NCI-H1048 (cell line): ENCODE data around the gene PLPP7.

ENCODE experiments used
- DNase-seq: peaks from one replicate; lab custom pipeline; 2025; lab: John Stamatoyannopoulos, UW

The PLPP7 gene

DNA sequence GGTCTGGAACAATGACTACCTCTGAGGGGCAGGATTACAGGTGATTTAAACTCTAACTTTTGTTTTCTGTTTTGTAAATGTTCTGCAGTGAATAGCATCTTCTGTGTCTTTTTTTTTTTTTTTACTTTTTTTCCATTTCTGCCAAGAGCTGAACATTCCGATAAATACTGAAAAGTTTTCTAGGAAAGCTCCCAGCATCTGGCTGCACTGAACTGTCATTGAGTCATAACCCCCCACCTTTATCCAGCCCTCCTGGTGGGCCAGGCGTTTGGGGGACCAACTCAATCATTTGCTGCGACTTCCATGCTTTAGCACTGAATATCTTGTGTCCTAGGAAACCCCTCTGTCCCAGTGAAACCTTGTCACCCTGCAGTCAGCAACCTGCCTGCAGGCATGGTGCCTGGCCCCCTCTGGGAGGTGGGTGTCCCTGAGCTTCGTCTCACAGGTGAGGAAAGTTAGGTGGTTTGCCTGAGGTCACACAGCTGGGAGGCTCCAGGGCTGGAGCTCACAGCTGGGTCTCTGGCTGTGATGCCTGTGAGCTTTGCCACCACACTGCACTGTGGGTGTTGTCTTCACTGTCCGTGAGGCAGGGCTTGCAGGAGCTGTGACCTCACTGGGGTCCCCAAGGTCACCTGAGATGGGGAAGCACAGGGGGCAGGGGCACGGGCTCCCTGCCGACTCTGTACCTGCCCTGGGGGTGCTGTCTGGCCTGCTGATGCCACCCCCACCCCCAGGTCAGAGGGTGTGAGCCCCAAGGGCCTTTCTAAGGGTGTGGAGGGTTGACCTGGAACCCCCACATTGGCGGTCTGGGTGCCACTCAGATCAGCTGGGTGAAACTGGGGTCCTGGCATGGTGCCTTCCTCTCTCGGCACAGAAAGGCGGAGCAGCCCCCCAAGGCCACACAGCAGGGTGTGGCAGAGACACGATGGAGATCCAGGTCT is 14.1 kb downstream of the PLPP7 start:
- DNase-seq: no peak

DNA sequence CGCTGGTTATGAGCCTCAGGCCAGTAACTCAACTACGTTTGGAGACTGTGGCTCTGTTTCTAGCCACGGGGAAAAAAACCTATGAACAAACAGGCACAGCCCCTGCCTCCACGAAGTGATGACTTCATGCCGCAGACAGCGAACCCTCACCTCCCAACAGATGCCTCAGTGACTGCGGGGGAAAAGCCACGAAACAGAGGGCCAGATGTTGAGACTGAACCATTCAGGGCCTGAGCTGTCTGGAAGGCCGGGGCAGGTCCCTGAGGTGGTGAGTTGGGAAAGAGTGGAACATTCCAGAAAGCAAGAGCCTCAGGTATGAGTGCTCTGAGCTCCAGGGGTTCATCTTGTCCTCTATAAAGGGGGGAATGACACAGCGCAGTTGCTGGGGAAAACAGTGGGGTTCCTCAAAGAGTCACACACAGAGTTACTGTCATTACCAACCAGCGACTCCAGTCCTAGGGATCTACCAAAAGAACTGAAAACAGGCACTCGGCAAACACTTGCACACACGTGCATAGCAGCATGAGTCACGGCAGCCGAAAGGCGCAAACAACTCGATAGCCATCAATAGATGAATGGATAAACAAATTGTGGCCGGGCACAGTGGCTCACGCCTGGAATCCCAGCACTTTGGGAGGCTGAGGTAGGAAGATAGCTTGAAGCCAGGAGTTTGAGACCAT is 15.3 kb downstream of the PLPP7 start:
- no peak for DNase-seq

DNA sequence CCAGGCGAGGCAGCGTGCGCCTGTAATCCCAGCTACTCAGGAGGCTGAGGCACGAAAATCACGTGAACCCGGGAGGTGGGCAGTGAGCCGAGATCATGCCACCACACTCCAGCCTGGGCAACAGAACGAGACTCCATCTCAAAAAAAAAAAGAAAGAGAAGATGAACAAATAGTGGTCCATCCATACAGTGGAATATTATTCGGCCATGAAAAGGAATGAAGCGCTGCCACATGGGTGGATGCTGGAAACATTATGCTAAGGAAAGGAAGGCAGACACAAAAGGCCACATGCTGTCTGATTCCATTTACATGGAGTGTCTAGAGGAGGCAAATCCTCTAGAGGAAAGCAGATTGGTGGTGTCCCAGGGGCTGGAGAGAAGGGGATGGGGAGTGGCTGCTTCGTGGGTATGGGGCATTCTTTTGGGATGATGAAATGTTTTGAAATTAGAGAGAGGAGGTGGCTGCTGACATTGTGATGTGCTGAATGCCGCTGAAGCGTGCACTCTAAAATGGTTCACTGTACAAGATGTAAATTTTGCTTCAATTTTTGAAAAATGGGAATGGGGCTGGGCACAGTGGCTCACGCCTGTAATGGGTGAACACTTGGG is 17.0 kb downstream of the PLPP7 start:
- no peak for DNase-seq

GRCh38 chr9:131307974-131308373 is 18.5 kb downstream of the PLPP7 start:
- no peak for DNase-seq

GRCh38 chr9:131308452-131308851 is 18.9 kb downstream of the PLPP7 start:
- DNase-seq: no peak

DNA sequence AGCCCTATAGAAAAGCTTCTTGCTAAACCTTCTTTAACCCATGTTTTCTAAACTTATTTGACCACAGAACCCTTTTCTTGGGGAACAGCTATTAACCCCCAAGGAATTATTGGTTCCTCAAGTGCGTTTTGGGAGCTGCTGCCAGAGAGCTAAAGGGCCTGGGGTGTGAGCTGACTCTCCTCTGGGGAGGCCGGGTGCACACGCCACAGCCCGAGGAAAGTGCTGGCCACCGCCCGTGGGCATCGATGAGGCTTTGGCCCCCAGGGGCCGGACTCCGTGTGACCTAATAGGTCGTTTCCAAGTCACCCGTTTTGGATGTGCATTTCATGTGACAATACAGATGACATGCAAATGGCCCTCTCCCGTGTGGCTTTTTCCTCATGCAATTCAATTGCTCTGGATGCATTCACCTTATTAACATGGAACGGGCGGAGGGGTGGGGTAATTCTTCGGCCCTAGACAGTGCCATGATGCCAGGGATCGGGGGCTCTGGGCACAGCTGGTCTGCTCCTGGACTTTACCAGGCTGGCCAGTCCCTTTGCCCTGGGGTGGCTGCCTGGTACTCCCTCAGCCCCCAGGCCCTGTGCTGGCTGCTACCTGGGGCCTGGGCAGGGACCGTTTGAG is 19.5 kb downstream of the PLPP7 start:
- no peak for DNase-seq

GRCh38 chr9:131309530-131310276 is 20.2 kb downstream of the PLPP7 start:
- no peak for DNase-seq

DNA sequence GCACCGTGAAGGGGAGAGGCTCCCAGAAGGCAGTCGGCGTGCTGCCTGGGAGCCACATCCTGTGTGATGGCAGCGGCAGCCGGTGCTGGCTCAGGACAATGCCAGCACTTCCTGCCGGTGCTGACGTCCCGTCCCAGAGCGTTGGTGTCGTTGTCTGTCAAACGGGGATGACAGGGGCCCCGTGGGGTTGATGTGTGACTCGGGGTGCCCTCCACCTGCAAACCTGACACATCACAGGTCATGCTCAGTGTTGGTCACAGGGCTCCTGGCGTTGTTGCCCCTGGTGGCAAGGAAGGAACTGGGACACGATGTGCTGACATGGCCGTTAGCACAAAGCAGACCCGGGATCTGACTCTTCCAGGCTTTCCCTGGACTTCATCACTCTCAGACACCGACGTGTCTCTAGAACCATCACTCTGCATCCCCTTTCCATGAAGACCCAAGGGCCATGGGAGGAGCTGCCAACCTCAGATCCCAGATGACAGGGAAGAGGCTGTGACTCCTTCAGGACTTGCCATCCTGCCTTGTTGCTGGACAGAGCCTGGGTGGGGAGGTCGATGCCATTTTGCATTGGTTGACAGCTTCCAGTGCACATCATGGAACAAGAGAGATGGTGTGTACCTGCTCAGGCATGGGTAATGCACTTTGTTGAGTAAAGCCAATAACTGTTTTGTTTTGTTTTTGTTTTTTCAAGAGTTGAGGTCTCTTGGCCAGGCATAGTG is 21.5 kb downstream of the PLPP7 start:
- no peak for DNase-seq

DNA sequence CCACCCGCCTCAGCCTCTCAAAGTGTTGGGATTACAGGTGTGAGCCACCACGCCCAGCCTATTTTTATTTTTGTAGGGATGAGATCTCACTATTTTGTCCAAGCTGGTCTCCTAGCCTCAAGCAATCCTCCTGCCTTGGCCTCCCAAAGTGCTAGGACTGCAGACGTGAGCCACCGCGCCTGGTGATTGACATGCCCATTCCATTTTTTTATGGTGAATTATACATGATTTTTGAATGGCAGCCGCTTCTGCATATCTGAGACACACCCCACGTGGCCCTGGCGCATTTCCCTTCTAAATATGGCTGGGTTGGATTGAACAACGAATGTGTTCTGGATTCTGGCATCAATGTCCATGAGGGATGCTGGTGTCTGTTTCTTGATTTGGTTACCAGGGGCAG is 22.7 kb downstream of the PLPP7 start:
- DNase-seq: no peak

GRCh38 chr9:131312822-131313770 is 23.6 kb downstream of the PLPP7 start:
- DNase-seq: no peak

- DNase-seq: no peak
These were observed 28.9 kb downstream of the PLPP7 start for GRCh38 chr9:131318231-131319085.

DNA sequence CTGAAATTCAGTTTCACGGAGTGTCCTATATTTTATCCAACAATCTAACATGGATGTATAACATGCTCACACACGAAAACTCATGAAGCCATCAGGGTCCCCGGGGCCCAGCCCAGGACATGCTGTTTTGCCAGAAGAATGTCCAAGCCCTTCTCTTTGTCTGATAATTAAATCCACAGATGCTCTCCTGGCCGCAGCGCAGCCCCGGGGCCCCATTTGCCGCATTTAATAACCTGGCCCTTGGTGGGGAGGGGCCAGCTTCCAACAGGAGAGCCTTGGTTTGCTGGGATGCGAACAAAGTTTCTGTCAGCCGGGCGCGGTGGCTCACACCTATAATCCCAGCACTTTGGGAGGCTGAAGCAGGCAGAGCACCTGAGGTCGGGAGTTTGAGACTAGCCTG is 30.0 kb downstream of the PLPP7 start:
- DNase-seq: no peak

GRCh38 chr9:131320031-131320685 is 30.6 kb downstream of the PLPP7 start:
- DNase-seq: no peak

- no peak for DNase-seq
These were observed 34.1 kb downstream of the PLPP7 start for GRCh38 chr9:131323629-131324028.

- DNase-seq: no peak
These were observed 35.5 kb downstream of the PLPP7 start for GRCh38 chr9:131324736-131325679.

GRCh38 chr9:131329241-131329641 is 39.7 kb downstream of the PLPP7 start:
- no peak for DNase-seq
